ENCODE results near the gene C1QTNF3. TPM values are rescaled to one million over a fixed set of nuclear protein-coding genes. Genes with fewer than 3 reads are reported as not detected.

C1QTNF3 gene
- total and polyA plus RNA-seq, 3 experiments from 2014 or later, result 0.39 to 1.4 (median 1.4) TPM

- ChIA-PET POLR2A (no interaction called here), CTCF (no interaction called here)
- Mint-ChIP-seq H3K4me1 (peaks cover 11 to 19% (median 18%) of the 10 kb centered on the region in 3 donors), H3K4me3 (no peak overlapping the region), H3K9me3 (no peaks in the 10 kb centered on the region), H3K27me3 (no peaks in the 10 kb centered on the region), H3K27ac (peak overlapping the region in 1 of 8 donors; percentile 58), H3K36me3 (peaks cover 4 to 36% (median 10%) of the 10 kb centered on the region in 3 donors)
- H3K27me3 ChIP-seq (ENCODE audit: insufficient read depth, low read length, poor library complexity, severe bottlenecking), result no peaks in the 10 kb centered on the region
- peaks cover 10% of the 10 kb centered on the region for H3K4me1 ChIP-seq (ENCODE audit: insufficient read depth, low read length)
- H3K9me3 ChIP-seq (ENCODE audit: low read length), result no peaks in the 10 kb centered on the region
- H3K27ac ChIP-seq (ENCODE audit: low read depth, low read length), result no peak overlapping the region
- no peak for DNase-seq
- no peak overlapping the region for H3K4me3 ChIP-seq (ENCODE audit: low read length)
- H3K36me3 ChIP-seq (ENCODE audit: insufficient read depth, low read length), result no peaks in the 10 kb centered on the region
These were observed 16.8 kb downstream of the C1QTNF3 start for GRCh38 chr5:34026089-34026761.

GRCh38 chr5:34022121-34022705, 20.8 kb downstream of the C1QTNF3 start:
- peaks cover 3% of the 10 kb centered on the region for H3K36me3 ChIP-seq (ENCODE audit: insufficient read depth, low read length)
- no peaks in the 10 kb centered on the region for H3K27me3 ChIP-seq (ENCODE audit: insufficient read depth, low read length, poor library complexity, severe bottlenecking)
- H3K27ac ChIP-seq (ENCODE audit: low read depth, low read length), result no peak overlapping the region
- peak in 1 of 5 donors; percentile 14 for DNase-seq
- CTCF ChIA-PET, result no interaction called here
- Mint-ChIP-seq H3K27me3 (no peaks in the 10 kb centered on the region), H3K4me1 (peaks cover 11 to 22% (median 21%) of the 10 kb centered on the region in 3 donors), H3K36me3 (peaks cover 7 to 50% (median 23%) of the 10 kb centered on the region in 3 donors), H3K4me3 (peak overlapping the region in 1 of 7 donors; percentile 38), H3K9me3 (no peaks in the 10 kb centered on the region), H3K27ac (peak overlapping the region in 7 of 8 donors; percentile 72 to 96 (median 87))
- POLR2A ChIA-PET, result interaction anchor here (0.6 kb wide), 1 partner anchor 14 kb away, joined by 5 read pairs; no protein-coding TSS in a partner anchor
- H3K4me1 ChIP-seq (ENCODE audit: insufficient read depth, low read length), result peaks cover 10% of the 10 kb centered on the region
- H3K4me3 ChIP-seq (ENCODE audit: low read length), result no peak overlapping the region
- no peaks in the 10 kb centered on the region for H3K9me3 ChIP-seq (ENCODE audit: low read length)

DNA sequence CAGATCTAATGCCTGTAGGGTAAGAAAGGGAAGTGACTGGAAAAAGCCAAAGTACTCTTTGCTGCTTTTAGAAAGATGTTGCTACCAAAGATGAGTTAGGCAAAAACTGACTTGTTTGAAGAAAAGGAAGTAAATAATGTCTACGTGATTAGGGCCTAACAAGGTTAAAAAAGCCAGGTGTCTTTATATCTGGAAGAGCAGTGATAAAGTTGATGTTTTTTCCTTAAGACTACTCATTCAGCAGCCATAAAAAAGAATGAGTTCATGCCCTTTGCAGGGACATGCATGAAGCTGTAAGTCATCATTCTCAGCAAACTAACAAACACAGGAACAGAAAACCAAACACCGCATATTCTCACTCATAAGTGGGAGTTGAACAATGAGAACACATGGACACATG, 21.7 kb downstream of the C1QTNF3 start:
- no peaks in the 10 kb centered on the region for H3K9me3 Mint-ChIP-seq
- H3K36me3 Mint-ChIP-seq, result peaks cover 7 to 50% (median 26%) of the 10 kb centered on the region in 3 donors
- peaks cover 11 to 22% (median 21%) of the 10 kb centered on the region in 3 donors for H3K4me1 Mint-ChIP-seq
- peak overlapping the region in 6 of 8 donors; percentile 12 to 88 (median 56) for H3K27ac Mint-ChIP-seq
- Histone ChIP-seq H3K4me3 (ENCODE audit: low read length) (no peak overlapping the region), H3K27me3 (ENCODE audit: insufficient read depth, low read length, poor library complexity, severe bottlenecking) (no peaks in the 10 kb centered on the region), H3K27ac (ENCODE audit: low read depth, low read length) (no peak overlapping the region), H3K36me3 (ENCODE audit: insufficient read depth, low read length) (peaks cover 3% of the 10 kb centered on the region), H3K4me1 (ENCODE audit: insufficient read depth, low read length) (peaks cover 10% of the 10 kb centered on the region), H3K9me3 (ENCODE audit: low read length) (no peaks in the 10 kb centered on the region)
- no peak overlapping the region for H3K4me3 Mint-ChIP-seq
- ChIA-PET CTCF (no interaction called here), POLR2A (no interaction called here)
- no peaks in the 10 kb centered on the region for H3K27me3 Mint-ChIP-seq
- DNase-seq, result no peak

GRCh38 chr5:34020726-34021125, 22.3 kb downstream of the C1QTNF3 start:
- Mint-ChIP-seq H3K27me3 (no peaks in the 10 kb centered on the region), H3K36me3 (peaks cover 7 to 45% (median 22%) of the 10 kb centered on the region in 3 donors), H3K9me3 (no peaks in the 10 kb centered on the region), H3K4me3 (no peak overlapping the region), H3K4me1 (peaks cover 11 to 22% (median 21%) of the 10 kb centered on the region in 3 donors), H3K27ac (peak overlapping the region in 1 of 8 donors; percentile 81)
- H3K27me3 ChIP-seq (ENCODE audit: insufficient read depth, low read length, poor library complexity, severe bottlenecking), result no peaks in the 10 kb centered on the region
- peaks cover 3% of the 10 kb centered on the region for H3K36me3 ChIP-seq (ENCODE audit: insufficient read depth, low read length)
- no peaks in the 10 kb centered on the region for H3K9me3 ChIP-seq (ENCODE audit: low read length)
- ChIA-PET CTCF (interaction anchor here (1.0 kb wide), 1 partner anchor 23 kb away, joined by 3 read pairs; no protein-coding TSS in a partner anchor), POLR2A (no interaction called here)
- no peak overlapping the region for H3K27ac ChIP-seq (ENCODE audit: low read depth, low read length)
- H3K4me1 ChIP-seq (ENCODE audit: insufficient read depth, low read length), result peaks cover 10% of the 10 kb centered on the region
- DNase-seq, result no peak
- no peak overlapping the region for H3K4me3 ChIP-seq (ENCODE audit: low read length)

DNA sequence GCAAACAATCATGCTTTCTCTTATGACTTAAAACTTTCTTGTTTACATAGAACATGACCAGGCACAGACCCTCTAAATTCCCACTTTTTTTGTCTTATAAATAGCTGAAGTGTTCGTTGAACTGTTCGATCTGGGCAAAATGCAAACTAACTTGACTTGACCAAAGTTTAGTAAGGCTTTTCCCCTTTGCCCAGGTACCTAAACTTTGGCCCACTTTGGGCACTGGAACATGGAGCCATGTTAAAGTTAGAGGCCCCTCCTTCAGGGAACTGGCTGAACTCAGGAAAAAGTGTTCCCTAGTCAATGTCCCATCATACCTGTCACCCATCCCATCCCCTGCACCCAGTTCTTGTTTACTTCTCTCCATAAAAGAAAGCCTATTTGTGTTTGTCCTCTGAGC, 25.8 kb downstream of the C1QTNF3 start:
- Mint-ChIP-seq H3K27me3 (no peaks in the 10 kb centered on the region), H3K4me1 (peaks cover 8 to 13% (median 13%) of the 10 kb centered on the region in 3 donors), H3K9me3 (no peaks in the 10 kb centered on the region), H3K36me3 (peaks cover 7 to 28% (median 23%) of the 10 kb centered on the region in 3 donors), H3K4me3 (no peak overlapping the region), H3K27ac (peak overlapping the region in 1 of 8 donors; percentile 48)
- CTCF ChIA-PET, result interaction anchor here (0.7 kb wide), 1 partner anchor 21 kb away, joined by 3 read pairs; no protein-coding TSS in a partner anchor
- POLR2A ChIA-PET, result no interaction called here
- no peaks in the 10 kb centered on the region for H3K27me3 ChIP-seq (ENCODE audit: insufficient read depth, low read length, poor library complexity, severe bottlenecking)
- no peak overlapping the region for H3K27ac ChIP-seq (ENCODE audit: low read depth, low read length)
- DNase-seq, result no peak
- peaks cover 6% of the 10 kb centered on the region for H3K4me1 ChIP-seq (ENCODE audit: insufficient read depth, low read length)
- peaks cover 3% of the 10 kb centered on the region for H3K36me3 ChIP-seq (ENCODE audit: insufficient read depth, low read length)
- no peak overlapping the region for H3K4me3 ChIP-seq (ENCODE audit: low read length)
- H3K9me3 ChIP-seq (ENCODE audit: low read length), result no peaks in the 10 kb centered on the region

DNA sequence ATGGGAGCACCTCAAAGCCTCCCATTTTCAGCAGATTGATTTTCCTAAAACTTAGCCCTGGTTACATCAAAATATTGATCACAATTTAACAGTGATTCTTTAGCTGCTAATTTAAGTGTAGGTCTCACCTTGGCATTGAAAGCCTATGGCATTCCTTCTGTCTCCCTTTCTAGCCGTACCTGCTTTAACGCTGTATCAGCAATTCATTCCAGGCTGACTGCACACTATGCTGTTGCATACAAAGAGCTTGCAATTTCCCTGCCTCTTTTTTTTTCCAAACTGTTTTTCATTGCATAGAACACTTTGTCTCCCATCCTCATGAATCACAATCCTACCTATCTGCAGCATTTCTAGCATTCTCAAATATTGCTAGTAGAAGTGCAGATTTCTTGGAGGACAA, 26.3 kb downstream of the C1QTNF3 start:
- Histone ChIP-seq H3K9me3 (ENCODE audit: low read length) (no peaks in the 10 kb centered on the region), H3K4me1 (ENCODE audit: insufficient read depth, low read length) (peaks cover under 1% of the 10 kb centered on the region), H3K27ac (ENCODE audit: low read depth, low read length) (no peak overlapping the region), H3K27me3 (ENCODE audit: insufficient read depth, low read length, poor library complexity, severe bottlenecking) (no peaks in the 10 kb centered on the region), H3K36me3 (ENCODE audit: insufficient read depth, low read length) (peaks cover 3% of the 10 kb centered on the region), H3K4me3 (ENCODE audit: low read length) (no peak overlapping the region)
- ChIA-PET POLR2A (no interaction called here), CTCF (no interaction called here)
- Mint-ChIP-seq H3K9me3 (no peaks in the 10 kb centered on the region), H3K36me3 (peaks cover 7 to 27% (median 23%) of the 10 kb centered on the region in 3 donors), H3K4me3 (no peak overlapping the region), H3K4me1 (peaks cover 3 to 8% (median 8%) of the 10 kb centered on the region in 3 donors), H3K27ac (no peak overlapping the region), H3K27me3 (no peaks in the 10 kb centered on the region)
- DNase-seq, result no peak

- Mint-ChIP-seq H3K36me3 (peaks cover 7 to 23% (median 21%) of the 10 kb centered on the region in 3 donors), H3K9me3 (no peaks in the 10 kb centered on the region), H3K27me3 (no peaks in the 10 kb centered on the region), H3K27ac (no peak overlapping the region), H3K4me3 (no peak overlapping the region), H3K4me1 (peaks cover 0 to 3% (median 2%) of the 10 kb centered on the region in 3 donors)
- Histone ChIP-seq H3K4me1 (ENCODE audit: insufficient read depth, low read length) (no peaks in the 10 kb centered on the region), H3K9me3 (ENCODE audit: low read length) (no peaks in the 10 kb centered on the region), H3K27ac (ENCODE audit: low read depth, low read length) (no peak overlapping the region), H3K27me3 (ENCODE audit: insufficient read depth, low read length, poor library complexity, severe bottlenecking) (no peaks in the 10 kb centered on the region), H3K36me3 (ENCODE audit: insufficient read depth, low read length) (peaks cover 3% of the 10 kb centered on the region), H3K4me3 (ENCODE audit: low read length) (no peak overlapping the region)
- CTCF ChIA-PET, result no interaction called here
- POLR2A ChIA-PET, result no interaction called here
- DNase-seq, result no peak
These were observed 26.8 kb downstream of the C1QTNF3 start for GRCh38 chr5:34016222-34016621.

- Mint-ChIP-seq H3K27ac (no peak overlapping the region), H3K27me3 (no peaks in the 10 kb centered on the region), H3K4me1 (no peaks in the 10 kb centered on the region), H3K36me3 (peaks cover 7 to 15% (median 12%) of the 10 kb centered on the region in 3 donors), H3K4me3 (no peak overlapping the region), H3K9me3 (no peaks in the 10 kb centered on the region)
- H3K4me3 ChIP-seq (ENCODE audit: low read length), result no peak overlapping the region
- CTCF ChIA-PET, result no interaction called here
- no peaks in the 10 kb centered on the region for H3K36me3 ChIP-seq (ENCODE audit: insufficient read depth, low read length)
- H3K27me3 ChIP-seq (ENCODE audit: insufficient read depth, low read length, poor library complexity, severe bottlenecking), result no peaks in the 10 kb centered on the region
- POLR2A ChIA-PET, result no interaction called here
- no peaks in the 10 kb centered on the region for H3K9me3 ChIP-seq (ENCODE audit: low read length)
- no peak overlapping the region for H3K27ac ChIP-seq (ENCODE audit: low read depth, low read length)
- DNase-seq, result no peak
- H3K4me1 ChIP-seq (ENCODE audit: insufficient read depth, low read length), result no peaks in the 10 kb centered on the region
These were observed 27.7 kb downstream of the C1QTNF3 start for GRCh38 chr5:34015120-34015822.

Data from CD8-positive, alpha-beta memory T cell (primary cell).